PC-3 (cell line): Measurements from ENCODE around the gene PADI1.

ENCODE experiments used
- EZH2 ChIP-seq: fragments of 300-600 bp; sonication (generic); IDR thresholded peaks from one replicate; pipeline ENCODE4 v1.6.1; 2017; ENCODE audit warnings: antibody characterized with exemption, mild to moderate bottlenecking, low read length; ENCODE audit not compliant: unreplicated experiment
- TF ChIP-seq, protein P1 (sequence below): fragments of 300-600 bp; sonication (generic); conservative IDR thresholded peaks from 2 replicates; pipeline ENCODE4 v1.5.1; 2017; ENCODE audit warnings: antibody characterized with exemption, low read depth, mild to moderate bottlenecking, low read length

DNA sequence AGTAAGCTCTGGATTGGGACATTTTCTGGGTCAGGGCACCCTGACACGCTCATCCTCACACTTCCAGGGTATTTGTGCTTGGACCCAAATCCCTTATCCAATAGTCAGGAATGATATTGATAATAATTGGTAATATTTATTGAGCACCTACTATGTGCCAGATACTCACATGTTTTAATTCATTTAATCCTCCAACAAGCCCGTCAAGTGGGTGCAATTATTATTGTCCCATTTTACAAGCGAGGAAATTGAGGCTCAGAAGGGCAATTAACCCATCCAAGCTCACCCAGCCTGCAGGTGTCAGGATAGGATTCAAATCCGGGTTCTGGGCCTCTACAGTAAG lies 32.6 kb downstream of the PADI1 start:
- TF ChIP-seq, protein P1, sequence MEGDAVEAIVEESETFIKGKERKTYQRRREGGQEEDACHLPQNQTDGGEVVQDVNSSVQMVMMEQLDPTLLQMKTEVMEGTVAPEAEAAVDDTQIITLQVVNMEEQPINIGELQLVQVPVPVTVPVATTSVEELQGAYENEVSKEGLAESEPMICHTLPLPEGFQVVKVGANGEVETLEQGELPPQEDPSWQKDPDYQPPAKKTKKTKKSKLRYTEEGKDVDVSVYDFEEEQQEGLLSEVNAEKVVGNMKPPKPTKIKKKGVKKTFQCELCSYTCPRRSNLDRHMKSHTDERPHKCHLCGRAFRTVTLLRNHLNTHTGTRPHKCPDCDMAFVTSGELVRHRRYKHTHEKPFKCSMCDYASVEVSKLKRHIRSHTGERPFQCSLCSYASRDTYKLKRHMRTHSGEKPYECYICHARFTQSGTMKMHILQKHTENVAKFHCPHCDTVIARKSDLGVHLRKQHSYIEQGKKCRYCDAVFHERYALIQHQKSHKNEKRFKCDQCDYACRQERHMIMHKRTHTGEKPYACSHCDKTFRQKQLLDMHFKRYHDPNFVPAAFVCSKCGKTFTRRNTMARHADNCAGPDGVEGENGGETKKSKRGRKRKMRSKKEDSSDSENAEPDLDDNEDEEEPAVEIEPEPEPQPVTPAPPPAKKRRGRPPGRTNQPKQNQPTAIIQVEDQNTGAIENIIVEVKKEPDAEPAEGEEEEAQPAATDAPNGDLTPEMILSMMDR: no peak
- TF ChIP-seq EZH2: no peak
